ENCODE results near the gene RDX. TPM values are rescaled to one million over a fixed set of nuclear protein-coding genes. Genes with fewer than 3 reads are reported as not detected.

The RDX gene
- total and polyA plus RNA-seq, 10 of the 15 experiments (the other 5 are each of a cell fraction or from before 2014, with no cell fraction given), result 24.6 to 62.2 (median 47.8) TPM

- Histone ChIP-seq H4K20me1 (ENCODE audit: control insufficient read depth, insufficient read depth) (peaks cover 2% of the 10 kb centered on the region; the same call in 1 of the 2 replicates), H3K4me3 (no peak overlapping the region), H3K9ac (ENCODE audit: control insufficient read depth, insufficient read depth, low read length) (no peak overlapping the region), H3K27me3 (replicated peaks in 1 of 2; ENCODE audit: control insufficient read depth in 2 of 2, insufficient read depth in 2 of 2, low read length in 1 of 2) (no peaks in the 10 kb centered on the region), H3K4me1 (ENCODE audit: control insufficient read depth, insufficient read depth, low read length) (no peaks in the 10 kb centered on the region), H3K9me3 (replicated peaks; ENCODE audit: control insufficient read depth, insufficient read depth, low read length) (no peaks in the 10 kb centered on the region), H3K79me2 (ENCODE audit: control insufficient read depth, insufficient read depth, low read length) (no peaks in the 10 kb centered on the region), H3K4me2 (ENCODE audit: control insufficient read depth, insufficient read depth) (no peak overlapping the region), H2AFZ (ENCODE audit: control insufficient read depth, low read depth, low read length) (no peak overlapping the region), H3K27ac (ENCODE audit: control insufficient read depth, insufficient read depth) (no peak overlapping the region), H3K36me3 (ENCODE audit: control insufficient read depth in 2 of 2, insufficient read depth in 2 of 2, low read length in 1 of 2) (peaks cover 3 to 15% of the 10 kb centered on the region in 2 experiments; a peak in 3 of 4 replicates)
- no peak for TF ChIP-seq ATF7 (IDR thresholded peaks at IDR 0.05; ENCODE audit: low read depth)
- TF ChIP-seq, protein P1, sequence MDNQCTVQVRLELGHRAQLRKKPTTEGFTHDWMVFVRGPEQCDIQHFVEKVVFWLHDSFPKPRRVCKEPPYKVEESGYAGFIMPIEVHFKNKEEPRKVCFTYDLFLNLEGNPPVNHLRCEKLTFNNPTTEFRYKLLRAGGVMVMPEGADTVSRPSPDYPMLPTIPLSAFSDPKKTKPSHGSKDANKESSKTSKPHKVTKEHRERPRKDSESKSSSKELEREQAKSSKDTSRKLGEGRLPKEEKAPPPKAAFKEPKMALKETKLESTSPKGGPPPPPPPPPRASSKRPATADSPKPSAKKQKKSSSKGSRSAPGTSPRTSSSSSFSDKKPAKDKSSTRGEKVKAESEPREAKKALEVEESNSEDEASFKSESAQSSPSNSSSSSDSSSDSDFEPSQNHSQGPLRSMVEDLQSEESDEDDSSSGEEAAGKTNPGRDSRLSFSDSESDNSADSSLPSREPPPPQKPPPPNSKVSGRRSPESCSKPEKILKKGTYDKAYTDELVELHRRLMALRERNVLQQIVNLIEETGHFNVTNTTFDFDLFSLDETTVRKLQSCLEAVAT (IDR thresholded peaks at IDR 0.05), result no peak
- TF ChIP-seq YBX1 (IDR thresholded peaks at IDR 0.05), result no peak
- no peak for TF ChIP-seq RCOR1 (conservative IDR thresholded peaks at IDR 0.05; ENCODE audit: low read depth, low read length)
- TF ChIP-seq ZNF217 (IDR thresholded peaks at IDR 0.05), result no peak
- TF ChIP-seq BHLHE40 (IDR thresholded peaks at IDR 0.05; ENCODE audit: borderline replicate concordance in 1 of 2, low read depth in 2 of 2, low read length in 1 of 2), result no peak
- TF ChIP-seq ZBED1 (IDR thresholded peaks at IDR 0.05; ENCODE audit: borderline replicate concordance), result no peak
- no peak for TF ChIP-seq SUPT20H (IDR thresholded peaks at IDR 0.05; ENCODE audit: borderline replicate concordance, control insufficient read depth, low read depth, low read length)
- TF ChIP-seq, protein P2, sequence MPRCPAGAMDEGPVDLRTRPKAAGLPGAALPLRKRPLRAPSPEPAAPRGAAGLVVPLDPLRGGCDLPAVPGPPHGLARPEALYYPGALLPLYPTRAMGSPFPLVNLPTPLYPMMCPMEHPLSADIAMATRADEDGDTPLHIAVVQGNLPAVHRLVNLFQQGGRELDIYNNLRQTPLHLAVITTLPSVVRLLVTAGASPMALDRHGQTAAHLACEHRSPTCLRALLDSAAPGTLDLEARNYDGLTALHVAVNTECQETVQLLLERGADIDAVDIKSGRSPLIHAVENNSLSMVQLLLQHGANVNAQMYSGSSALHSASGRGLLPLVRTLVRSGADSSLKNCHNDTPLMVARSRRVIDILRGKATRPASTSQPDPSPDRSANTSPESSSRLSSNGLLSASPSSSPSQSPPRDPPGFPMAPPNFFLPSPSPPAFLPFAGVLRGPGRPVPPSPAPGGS (IDR thresholded peaks at IDR 0.05; ENCODE audit: borderline replicate concordance, insufficient read depth, low read depth, low read length, poor library complexity, severe bottlenecking), result no peak
- no peak for TF ChIP-seq RB1 (IDR thresholded peaks at IDR 0.05; ENCODE audit: borderline replicate concordance)
- TF ChIP-seq NR2F1 (conservative IDR thresholded peaks at IDR 0.05), result no peak
- TF ChIP-seq HDAC2 (IDR thresholded peaks at IDR 0.05), result no peak
- no peak for TF ChIP-seq MTA2 (IDR thresholded peaks at IDR 0.05; ENCODE audit: low read depth)
- TF ChIP-seq CEBPB (IDR thresholded peaks at IDR 0.05; ENCODE audit: borderline replicate concordance in 1 of 2, low read depth in 2 of 2, low read length in 2 of 2), result no peak
- TF ChIP-seq WRNIP1 (IDR thresholded peaks at IDR 0.05; ENCODE audit: borderline replicate concordance, low read depth, low read length), result no peak
- no peak for TF ChIP-seq SRF (IDR thresholded peaks at IDR 0.05; ENCODE audit: low read depth in 2 of 2, low read length in 2 of 2)
- TF ChIP-seq SMAD1 (IDR thresholded peaks at IDR 0.05; ENCODE audit: low read depth, partially characterized antibody), result no peak
- TF ChIP-seq RFX5 (IDR thresholded peaks at IDR 0.05; ENCODE audit: low read depth, low read length), result no peak
- DNase-seq (ENCODE audit: low read depth, low spot score), result no peak
- CTCF ChIA-PET, result interaction anchor here (0.6 to 2.0 kb wide), 6 partner anchors 19 to 216 kb away, joined by 3 to 5 read pairs (median 4); no protein-coding TSS in a partner anchor
- SMC1A ChIA-PET (ENCODE audit: uncharacterized antibody, unreplicated experiment), result interaction anchor here (0.8 kb wide), 1 partner anchor 12 kb away, joined by 3 read pairs; no protein-coding TSS in a partner anchor
- in situ Hi-C loops (cut with MboI), result no loop called here
- intact Hi-C loops (cut with micrococcal nuclease; ENCODE audit: unreplicated experiment), result no loop called here
- no TSS peak for BruUV-seq (replicated peaks)
- WGBS (ENCODE audit: insufficient coverage, insufficient replicate concordance, low lambda C conversion rate, missing lambda C conversion rate), result 87% methylated on average over 9 of the region's 9 CpGs
- no peak for FAIRE-seq
- POLR2A ChIA-PET, result interaction anchor here (2.1 kb wide), 1 partner anchor 11 kb away, joined by 5 read pairs; no protein-coding TSS in a partner anchor
- RAD21 ChIA-PET (ENCODE audit: unreplicated experiment), result no interaction called here
- no peak for ATAC-seq
Measured at GRCh38 chr11:110161061-110161460, 135.4 kb downstream of the RDX start.
